Stimulated activated CD4-positive, alpha-beta T cell treated with anti-CD3 and anti-CD28 coated beads, Interleukin-4, amount 100 ng/mL, for 1 hour (primary cell): Measurements from ENCODE around the gene LPP.

Source experiments
- DNase-seq: peaks from one replicate; pipeline ENCODE4 v3.0.0-alpha.2; 2020

Gene LPP

GRCh38 chr3:188779281-188779980 lies 625.5 kb downstream of the LPP start:
- DNase-seq, result no peak

- no peak for DNase-seq
Measured at GRCh38 chr3:188780193-188781147, 626.5 kb downstream of the LPP start.

DNA sequence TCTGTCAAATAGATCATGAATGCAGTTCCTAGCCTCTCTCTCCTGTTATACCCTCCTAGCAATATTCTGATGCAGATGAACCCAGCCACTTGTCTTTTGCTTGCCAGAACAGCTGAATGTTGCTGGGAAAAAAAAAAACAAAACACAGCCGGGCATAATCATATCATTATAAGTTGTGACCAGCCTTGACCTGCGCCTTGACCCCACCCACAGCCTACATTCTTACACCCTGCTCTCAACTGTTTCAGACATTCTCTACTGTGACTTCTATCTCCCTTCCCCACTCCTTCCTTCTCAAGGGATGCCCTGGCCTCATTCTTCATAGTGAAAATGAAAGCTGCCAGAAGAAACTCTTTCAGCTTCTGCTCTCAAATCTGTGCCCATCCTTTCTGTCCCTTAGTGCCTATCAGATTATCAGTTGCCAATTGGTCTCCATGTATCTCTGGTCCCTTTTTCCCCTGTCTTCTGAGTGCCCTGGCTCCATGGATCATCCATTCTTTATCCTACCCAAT lies 628.7 kb downstream of the LPP start:
- no peak for DNase-seq

DNA sequence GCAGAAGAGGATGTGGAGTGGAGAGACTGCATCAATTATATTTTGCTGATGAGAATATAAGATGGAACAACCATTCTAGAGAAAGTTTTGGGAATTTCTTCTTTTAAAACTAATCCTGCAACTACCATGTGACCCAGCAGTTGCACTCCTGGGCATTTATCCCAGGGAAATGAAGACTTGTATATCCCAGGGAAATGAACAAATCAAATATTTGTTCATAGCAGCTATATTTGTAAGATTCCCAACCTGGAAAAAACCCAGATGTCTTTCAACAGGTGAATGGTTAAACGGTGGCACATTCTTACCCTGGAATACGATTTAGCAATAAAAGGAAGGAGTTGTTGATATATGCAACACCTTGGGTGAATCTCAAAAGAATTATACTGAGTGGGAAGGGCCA lies 632.5 kb downstream of the LPP start:
- DNase-seq, result no peak

- DNase-seq, result peak; percentile 71
Measured at GRCh38 chr3:188788621-188789081, 634.7 kb downstream of the LPP start.

DNA sequence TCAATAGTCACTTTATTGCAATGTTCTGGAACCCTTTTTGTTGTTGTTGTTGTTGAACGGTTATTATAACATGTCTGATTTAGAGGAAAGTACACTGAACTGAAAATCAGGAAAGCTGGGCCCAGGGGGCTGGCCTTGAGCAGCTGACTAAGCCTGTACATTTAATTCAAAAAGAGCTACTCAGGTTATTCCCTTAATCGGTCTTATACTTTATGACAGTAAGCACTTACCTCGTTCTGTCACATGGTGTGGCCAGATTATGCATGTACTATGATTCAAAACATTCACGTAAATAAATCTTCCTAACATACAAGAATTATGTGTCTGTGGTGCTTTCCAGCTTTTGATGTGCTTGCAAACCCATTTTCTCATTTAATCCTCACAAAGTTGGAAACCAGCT lies 635.3 kb downstream of the LPP start:
- DNase-seq, result peak; percentile 13

GRCh38 chr3:188791311-188791710 lies 637.4 kb downstream of the LPP start:
- DNase-seq, result no peak

- DNase-seq, result peak; percentile 9
Measured at GRCh38 chr3:188792793-188793192, 638.8 kb downstream of the LPP start.

DNA sequence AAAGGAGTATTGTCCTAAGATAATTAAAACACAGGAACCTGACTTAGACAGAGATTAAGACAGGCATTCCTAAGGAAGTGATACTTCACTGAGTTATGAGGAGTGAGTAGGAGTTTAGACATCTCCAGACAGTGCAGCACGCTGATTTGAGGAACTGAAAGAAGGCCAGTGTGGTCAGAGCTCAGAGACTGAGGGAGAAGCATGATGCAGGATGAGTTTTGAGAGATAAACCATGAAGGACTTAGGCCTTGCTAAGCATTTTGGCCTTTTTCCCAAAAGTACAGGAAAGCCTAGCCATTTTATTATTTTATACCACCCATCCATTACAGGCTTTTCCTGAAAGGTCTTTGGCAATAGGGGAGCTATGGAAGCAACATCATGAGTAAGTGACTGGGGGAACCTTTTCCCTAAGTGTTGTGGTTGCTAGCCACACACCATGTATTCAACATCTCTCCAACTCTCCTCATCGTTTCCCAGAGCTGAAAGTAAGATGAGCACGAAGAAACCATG lies 642.2 kb downstream of the LPP start:
- DNase-seq, result no peak

DNA sequence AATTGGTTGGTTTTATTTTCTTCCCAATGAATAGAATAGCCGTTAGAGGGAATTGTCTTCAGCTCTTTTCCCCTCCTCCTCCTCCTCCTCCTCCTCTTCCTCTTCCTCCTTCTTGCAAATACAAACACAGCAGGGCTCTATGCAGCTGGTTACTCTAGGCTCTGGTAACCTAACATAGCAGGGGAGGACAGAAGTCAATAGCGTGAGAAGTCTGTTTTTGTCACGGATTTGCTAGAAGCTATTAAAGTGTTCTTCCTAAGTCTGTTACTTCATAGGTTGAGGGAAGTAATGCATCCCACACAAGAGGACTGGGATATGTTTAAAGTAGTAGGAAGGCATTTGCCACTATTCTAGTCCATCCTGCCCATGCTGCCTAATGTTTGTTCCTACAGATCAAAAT lies 643.1 kb downstream of the LPP start:
- no peak for DNase-seq

DNA sequence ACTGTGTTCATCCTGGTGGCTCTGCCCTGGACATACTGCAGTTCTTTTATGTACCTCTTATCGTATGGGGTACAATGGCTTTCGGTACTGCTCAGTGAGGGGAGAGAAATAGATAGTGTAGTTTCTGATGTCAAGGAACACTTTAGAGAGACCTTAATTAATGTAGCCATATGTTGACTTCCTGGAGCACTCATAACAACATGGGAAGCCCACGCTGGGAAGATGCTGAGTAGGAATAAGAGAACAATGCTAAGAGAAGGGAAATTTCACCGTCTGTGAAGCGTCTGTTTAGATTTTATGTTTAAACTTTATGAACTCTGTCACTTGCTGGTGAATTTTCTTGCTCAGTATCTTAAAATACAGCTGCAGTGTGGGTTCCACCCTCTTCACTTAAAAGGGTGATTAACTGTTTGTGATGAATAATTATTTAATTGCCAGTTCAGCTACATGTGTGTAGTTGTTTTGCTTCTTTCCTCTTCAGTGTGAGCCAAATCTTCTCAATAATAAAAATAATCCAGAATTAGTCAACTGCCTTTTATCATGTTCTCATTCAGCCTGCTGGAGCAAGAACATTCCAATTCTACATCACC lies 644.7 kb downstream of the LPP start:
- DNase-seq, result no peak

DNA sequence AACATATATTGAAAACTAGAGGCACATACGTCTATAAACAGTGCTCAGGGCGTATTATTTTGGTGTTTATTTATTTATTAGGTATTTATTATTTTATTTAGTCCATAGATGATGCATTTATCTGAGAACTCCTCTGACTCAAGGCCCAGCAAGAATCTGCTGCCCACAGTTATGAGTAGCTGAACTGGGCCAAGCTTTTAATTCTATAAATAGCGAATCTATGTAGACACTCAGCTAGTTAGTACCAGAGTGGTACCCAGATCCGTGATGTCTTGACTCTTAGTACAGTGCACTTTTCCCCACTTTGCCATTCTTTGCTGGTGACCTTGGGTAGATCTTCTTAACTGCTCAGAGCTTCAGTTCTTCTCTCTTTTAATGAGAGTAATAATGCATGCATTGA lies 647.4 kb downstream of the LPP start:
- DNase-seq, result no peak

DNA sequence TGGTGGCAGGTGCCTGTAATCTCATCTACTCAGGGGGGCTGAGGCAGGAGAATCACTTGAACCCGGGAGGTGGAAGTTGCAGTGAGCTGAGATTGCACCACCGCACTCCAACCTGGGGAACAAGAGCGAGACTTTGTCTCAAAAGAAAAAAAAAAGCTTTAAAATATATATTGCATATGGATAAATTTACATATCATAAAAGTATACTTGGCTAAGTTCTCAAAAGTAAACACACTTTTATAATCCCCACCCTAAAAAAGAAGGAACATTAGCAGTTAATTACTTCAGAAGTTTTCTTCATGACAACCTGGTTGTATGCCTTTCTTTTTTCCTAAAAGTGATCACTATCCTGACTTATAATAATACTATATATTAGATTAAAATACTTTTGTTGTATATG lies 648.7 kb downstream of the LPP start:
- no peak for DNase-seq

GRCh38 chr3:188807006-188807405 lies 653.0 kb downstream of the LPP start:
- DNase-seq, result no peak

DNA sequence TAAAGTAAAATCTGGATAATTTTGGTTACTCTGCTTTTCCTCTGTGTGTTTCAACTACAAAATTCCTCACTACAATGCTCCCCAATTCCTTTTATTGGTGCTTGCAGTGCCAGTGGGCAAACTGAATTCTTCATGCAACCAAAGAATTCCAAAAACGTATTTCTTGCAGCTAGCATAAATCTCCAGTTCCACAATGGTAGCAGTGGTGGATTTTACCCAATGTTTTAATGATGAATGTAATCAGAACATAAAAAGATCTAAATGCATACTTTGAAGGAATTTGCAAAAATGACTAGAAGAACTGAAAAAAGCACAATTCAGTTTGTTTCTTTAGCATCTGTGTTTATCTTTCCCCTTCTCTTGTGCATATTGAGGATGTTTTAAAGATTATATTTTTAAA lies 658.2 kb downstream of the LPP start:
- DNase-seq, result no peak

- no peak for DNase-seq
Measured at GRCh38 chr3:188814581-188814980, 660.6 kb downstream of the LPP start.

- no peak for DNase-seq
Measured at GRCh38 chr3:188817103-188817934, 663.4 kb downstream of the LPP start.

- no peak for DNase-seq
Measured at GRCh38 chr3:188817935-188818269, 663.9 kb downstream of the LPP start.

- DNase-seq, result no peak
Measured at GRCh38 chr3:188818282-188818681, 664.3 kb downstream of the LPP start.

- DNase-seq, result no peak
Measured at GRCh38 chr3:188819939-188820338, 666.0 kb downstream of the LPP start.

DNA sequence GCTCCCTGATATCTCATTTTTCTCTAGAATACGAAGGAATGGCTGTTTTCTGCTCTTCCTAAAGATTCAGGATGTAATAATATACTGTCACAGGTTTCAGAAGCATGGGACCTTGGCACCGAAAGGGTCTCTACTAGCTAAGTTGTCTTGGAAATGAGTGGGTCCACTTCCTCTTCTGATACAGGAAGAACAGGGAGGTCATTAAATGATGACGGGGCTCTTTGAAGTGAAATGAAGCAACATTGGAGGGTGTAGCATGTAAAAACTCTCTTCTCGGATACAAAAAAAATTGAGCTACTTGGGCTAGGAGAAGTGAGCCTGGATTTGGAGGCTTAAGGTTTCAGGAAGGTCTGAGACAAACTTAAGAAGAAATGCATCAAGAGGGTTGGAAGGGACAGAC lies 668.0 kb downstream of the LPP start:
- no peak for DNase-seq

DNA sequence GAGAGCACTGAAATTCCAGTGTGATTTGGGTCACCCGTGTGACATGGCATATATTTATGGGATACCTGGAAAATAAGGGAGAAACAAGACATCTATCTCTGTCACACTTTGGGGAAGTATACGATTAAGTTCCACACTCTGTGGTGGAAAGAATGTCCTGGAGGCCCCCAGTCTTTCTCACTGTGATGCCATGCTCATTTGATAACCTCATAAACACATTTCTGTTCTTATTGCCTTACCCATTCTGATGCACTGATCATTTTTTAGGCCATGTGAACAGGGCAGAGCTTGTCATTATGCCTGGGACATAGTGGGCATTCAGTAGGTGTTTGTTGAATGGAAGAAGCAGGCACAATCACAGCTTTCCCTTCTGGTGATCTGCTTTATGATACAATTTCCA lies 668.5 kb downstream of the LPP start:
- no peak for DNase-seq

DNA sequence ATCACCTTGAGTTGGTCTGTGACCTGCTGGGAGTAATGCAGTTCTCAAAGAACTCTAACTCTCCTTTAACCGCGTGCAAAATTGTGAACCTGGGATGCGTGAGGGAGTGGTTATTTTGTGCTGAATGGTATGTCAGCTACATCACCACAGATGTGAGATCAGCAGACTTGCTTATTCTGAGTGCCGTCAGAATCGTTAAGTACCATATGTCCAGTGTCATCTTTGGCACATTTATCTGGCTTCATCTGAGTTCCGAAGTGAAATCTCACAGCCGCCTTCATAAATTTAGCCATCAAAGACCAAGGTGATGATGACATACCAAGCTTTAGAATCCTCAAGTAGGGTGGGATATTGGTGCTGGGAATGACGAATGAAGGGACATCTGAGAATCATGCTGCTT lies 670.6 kb downstream of the LPP start:
- no peak for DNase-seq
